ENCODE data around the gene TEAD1.

DNA sequence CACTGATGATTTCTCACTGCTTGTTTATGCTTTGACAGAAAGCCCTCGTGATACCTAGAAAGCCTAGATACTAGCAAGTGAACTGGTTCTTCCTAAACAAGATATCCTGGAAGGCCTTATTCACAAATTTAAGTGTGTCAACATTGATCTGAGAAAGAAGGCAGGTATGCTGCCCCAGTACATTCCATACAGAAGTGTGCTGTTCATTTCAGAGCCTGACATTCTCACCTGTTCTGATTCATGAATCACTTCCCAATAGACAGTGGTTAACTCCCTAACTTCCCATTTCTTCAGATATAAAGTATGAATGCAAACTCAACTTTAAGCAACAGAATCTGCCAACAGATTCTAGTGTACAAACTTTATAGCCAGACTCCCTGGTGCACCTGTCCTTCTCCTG lies 319.4 kb downstream of the TEAD1 start:
- TF ChIP-seq, protein P1, sequence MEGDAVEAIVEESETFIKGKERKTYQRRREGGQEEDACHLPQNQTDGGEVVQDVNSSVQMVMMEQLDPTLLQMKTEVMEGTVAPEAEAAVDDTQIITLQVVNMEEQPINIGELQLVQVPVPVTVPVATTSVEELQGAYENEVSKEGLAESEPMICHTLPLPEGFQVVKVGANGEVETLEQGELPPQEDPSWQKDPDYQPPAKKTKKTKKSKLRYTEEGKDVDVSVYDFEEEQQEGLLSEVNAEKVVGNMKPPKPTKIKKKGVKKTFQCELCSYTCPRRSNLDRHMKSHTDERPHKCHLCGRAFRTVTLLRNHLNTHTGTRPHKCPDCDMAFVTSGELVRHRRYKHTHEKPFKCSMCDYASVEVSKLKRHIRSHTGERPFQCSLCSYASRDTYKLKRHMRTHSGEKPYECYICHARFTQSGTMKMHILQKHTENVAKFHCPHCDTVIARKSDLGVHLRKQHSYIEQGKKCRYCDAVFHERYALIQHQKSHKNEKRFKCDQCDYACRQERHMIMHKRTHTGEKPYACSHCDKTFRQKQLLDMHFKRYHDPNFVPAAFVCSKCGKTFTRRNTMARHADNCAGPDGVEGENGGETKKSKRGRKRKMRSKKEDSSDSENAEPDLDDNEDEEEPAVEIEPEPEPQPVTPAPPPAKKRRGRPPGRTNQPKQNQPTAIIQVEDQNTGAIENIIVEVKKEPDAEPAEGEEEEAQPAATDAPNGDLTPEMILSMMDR (IDR thresholded peaks at IDR 0.05) = no peak
- TF ChIP-seq POLR2A (IDR thresholded peaks at IDR 0.05) = no peak
